ENCODE measurements around the gene ETNK2. TPM values are rescaled to one million over a fixed set of nuclear protein-coding genes. Genes with fewer than 3 reads are reported as not detected.

ETNK2 gene
- total RNA-seq, 4 donors from 2014 or later, result 6.1 to 21.1 (median 9.5) TPM

DNA sequence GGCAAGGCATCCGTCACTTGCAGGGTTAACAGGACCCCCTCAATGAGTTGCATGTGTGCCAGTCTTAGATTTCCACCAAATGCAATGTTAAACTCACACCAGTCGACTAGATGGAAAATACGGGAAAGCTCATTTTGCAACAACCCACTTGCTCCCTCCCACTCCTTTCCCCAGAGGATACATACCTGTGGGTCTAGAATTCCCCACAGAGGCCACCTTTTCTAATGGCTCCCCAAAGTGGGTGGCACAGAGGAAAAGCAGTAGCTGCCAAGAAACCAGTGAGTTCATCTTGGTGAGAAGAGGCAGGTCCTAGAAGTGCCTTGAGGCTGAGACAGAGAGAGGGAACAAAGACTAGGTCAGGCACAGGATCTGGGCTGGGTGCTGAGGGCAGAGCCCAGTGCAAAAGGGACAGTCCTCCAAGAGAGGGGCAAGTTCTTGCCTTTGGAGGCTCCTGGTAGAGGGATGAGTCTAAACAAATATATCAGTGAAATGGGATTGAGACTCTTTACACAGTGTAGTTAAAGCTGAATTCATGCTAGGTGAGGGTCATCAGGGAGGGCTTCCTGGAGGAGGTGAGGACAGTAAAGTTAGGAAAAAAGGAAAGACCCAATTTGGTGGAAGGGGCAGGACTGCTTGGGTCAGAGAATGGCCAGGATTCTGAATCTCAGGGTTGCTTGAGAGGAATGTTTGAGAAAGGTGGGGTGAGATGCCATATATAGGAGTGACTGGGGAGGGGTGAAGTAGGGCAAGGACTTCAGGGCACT is 40.9 kb upstream of the ETNK2 start:
- no peaks in the 10 kb centered on the region for H3K36me3 ChIP-seq
- H3K4me1 ChIP-seq, result peaks cover 0 to 9% (median 0%) of the 10 kb centered on the region in 3 donors
- no peak for ATAC-seq
- no peak overlapping the region for H3K27ac ChIP-seq
- no peaks in the 10 kb centered on the region for H3K9me3 ChIP-seq
- peaks cover 98% of the 10 kb centered on the region for H3K27me3 ChIP-seq
- WGBS, 2 donors (ENCODE audit: low coverage in 1 of 2), result 70% methylated on average over 3 of the region's 3 CpGs; no CpG with 5 or more reads in 1 of the 2 donors
- TF ChIP-seq POLR2A (IDR thresholded peaks at IDR 0.05) (no peak), POLR2AphosphoS5 (IDR thresholded peaks at IDR 0.05) (no peak), EP300 (IDR thresholded peaks at IDR 0.05) (no peak)
- TF ChIP-seq, protein P1, sequence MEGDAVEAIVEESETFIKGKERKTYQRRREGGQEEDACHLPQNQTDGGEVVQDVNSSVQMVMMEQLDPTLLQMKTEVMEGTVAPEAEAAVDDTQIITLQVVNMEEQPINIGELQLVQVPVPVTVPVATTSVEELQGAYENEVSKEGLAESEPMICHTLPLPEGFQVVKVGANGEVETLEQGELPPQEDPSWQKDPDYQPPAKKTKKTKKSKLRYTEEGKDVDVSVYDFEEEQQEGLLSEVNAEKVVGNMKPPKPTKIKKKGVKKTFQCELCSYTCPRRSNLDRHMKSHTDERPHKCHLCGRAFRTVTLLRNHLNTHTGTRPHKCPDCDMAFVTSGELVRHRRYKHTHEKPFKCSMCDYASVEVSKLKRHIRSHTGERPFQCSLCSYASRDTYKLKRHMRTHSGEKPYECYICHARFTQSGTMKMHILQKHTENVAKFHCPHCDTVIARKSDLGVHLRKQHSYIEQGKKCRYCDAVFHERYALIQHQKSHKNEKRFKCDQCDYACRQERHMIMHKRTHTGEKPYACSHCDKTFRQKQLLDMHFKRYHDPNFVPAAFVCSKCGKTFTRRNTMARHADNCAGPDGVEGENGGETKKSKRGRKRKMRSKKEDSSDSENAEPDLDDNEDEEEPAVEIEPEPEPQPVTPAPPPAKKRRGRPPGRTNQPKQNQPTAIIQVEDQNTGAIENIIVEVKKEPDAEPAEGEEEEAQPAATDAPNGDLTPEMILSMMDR (IDR thresholded peaks at IDR 0.05), result no peak
- H3K4me3 ChIP-seq, result no peak overlapping the region

DNA sequence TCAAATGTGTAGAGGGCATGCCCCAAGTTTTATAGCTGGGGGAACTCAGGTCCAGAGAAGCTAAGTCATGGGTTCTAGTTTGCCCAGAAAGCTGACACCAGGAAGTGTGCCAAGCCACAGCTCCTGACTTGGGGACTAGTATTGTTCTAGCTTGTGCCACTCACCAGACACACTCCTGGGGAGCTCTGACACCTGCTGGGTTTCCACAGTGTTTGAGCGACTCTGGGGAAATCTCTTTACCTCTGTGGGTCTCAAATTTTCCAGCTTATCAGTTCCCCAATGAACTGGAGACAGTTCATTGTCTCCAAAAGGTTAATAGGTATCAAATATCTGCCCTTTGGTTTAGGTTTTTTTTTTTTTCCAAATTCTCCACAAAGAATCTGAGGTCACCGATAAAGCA is 40.2 kb upstream of the ETNK2 start:
- TF ChIP-seq POLR2A (IDR thresholded peaks at IDR 0.05), result no peak
- no peak for TF ChIP-seq EP300 (IDR thresholded peaks at IDR 0.05)
- TF ChIP-seq, protein P1 (IDR thresholded peaks at IDR 0.05), result no peak
- TF ChIP-seq POLR2AphosphoS5 (IDR thresholded peaks at IDR 0.05), result no peak
- H3K36me3 ChIP-seq, result no peaks in the 10 kb centered on the region
- H3K4me3 ChIP-seq, result no peak overlapping the region
- no peaks in the 10 kb centered on the region for H3K9me3 ChIP-seq
- no peak overlapping the region for H3K27ac ChIP-seq
- WGBS, 2 donors (ENCODE audit: low coverage in 1 of 2), result 89 to 92% methylated on average over 1 to 2 of the region's 2 CpGs
- H3K27me3 ChIP-seq, result peaks cover 98% of the 10 kb centered on the region
- peaks cover 0 to 9% (median 0%) of the 10 kb centered on the region in 3 donors for H3K4me1 ChIP-seq
- no peak for ATAC-seq

- TF ChIP-seq, protein P1 (IDR thresholded peaks at IDR 0.05), result no peak
- TF ChIP-seq EP300 (IDR thresholded peaks at IDR 0.05), result no peak
- no peak for TF ChIP-seq POLR2A (IDR thresholded peaks at IDR 0.05)
- TF ChIP-seq POLR2AphosphoS5 (IDR thresholded peaks at IDR 0.05), result no peak
- 90% methylated on average over 3 of the region's 7 CpGs; no CpG with 5 or more reads in 1 of the 2 donors for WGBS, 2 donors (ENCODE audit: low coverage in 1 of 2)
- no peak overlapping the region for H3K27ac ChIP-seq
Observed at GRCh38 chr1:204191456-204191855, 39.6 kb upstream of the ETNK2 start.

DNA sequence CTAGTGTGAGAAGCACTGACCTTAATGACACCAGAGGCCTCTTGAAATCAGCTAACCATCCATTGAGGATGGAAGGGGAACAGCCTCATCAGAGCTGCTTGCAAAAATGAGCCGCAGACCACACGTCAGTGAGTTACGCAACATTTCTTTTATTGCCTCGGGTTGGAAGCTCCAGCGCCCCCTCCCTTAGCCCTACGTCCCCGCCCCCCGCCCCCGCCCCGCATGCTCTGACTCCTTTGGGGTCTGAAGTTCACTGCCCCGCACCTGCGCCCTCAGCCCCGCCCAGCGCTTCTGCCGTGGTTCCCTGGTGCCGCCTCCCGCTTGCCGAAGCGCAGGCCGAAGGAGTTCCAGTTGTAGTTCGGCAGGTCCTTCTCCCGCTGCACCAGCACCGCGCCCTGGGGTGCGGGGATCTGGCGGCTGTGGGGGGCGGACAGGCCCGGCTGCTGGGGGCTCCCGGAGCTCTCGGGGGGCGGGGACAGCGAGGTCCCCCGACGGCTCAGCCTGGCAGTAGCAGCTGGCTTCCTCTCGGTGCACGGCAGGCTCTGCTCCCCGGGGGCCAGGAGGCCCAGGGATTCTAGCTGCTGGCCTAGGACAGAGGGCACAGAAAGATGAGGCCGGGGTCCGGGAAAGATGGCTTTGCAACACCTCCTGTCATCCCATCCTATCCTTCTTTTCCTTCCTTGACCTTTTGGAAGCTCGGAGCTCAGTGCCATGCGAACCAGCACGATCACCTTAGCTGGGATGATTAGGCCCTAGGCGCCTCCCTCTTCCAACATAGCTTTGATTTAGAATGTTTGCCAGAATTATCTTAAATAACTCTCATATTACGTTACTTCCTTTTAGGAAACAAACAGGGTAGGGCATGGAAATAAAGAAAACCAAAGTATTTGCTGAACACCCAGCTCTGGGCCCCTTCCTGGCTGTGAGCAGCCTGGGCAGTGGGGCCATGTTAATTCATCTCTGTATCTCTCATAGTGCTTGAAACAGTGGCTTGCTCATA is 38.7 kb upstream of the ETNK2 start:
- Histone ChIP-seq H3K36me3 (no peaks in the 10 kb centered on the region), H3K27me3 (peaks cover 98% of the 10 kb centered on the region), H3K4me1 (peaks cover 0 to 9% (median 0%) of the 10 kb centered on the region in 3 donors), H3K4me3 (peak overlapping the region in 1 of 2 donors; percentile 31), H3K9me3 (no peaks in the 10 kb centered on the region), H3K27ac (no peak overlapping the region)
- TF ChIP-seq POLR2A (IDR thresholded peaks at IDR 0.05) (no peak), POLR2AphosphoS5 (IDR thresholded peaks at IDR 0.05) (no peak), EP300 (IDR thresholded peaks at IDR 0.05) (no peak)
- TF ChIP-seq, protein P1 (IDR thresholded peaks at IDR 0.05), result no peak
- peak; percentile 60 for ATAC-seq
- whole genome bisulfite sequencing, 2 donors (ENCODE audit: low coverage in 1 of 2), result 35 to 49% methylated on average over 7 to 12 of the region's 44 CpGs

More at GRCh38 chr1:204191456-204191855, 39.6 kb upstream of the ETNK2 start:
- no peaks in the 10 kb centered on the region for H3K36me3 ChIP-seq
- peaks cover 0 to 9% (median 0%) of the 10 kb centered on the region in 3 donors for H3K4me1 ChIP-seq
- H3K9me3 ChIP-seq, result no peaks in the 10 kb centered on the region
- H3K27me3 ChIP-seq, result peaks cover 98% of the 10 kb centered on the region
- H3K4me3 ChIP-seq, result no peak overlapping the region
- no peak for ATAC-seq
